ENCODE data around the gene DDX41.

The DDX41 gene

GRCh38 chr5:177503351-177504085, 13.2 kb downstream of the DDX41 start:
- no peak for DNase-seq
- TF ChIP-seq EZH2 (IDR thresholded peaks at IDR 0.05; ENCODE audit: borderline replicate concordance, low read depth, low read length, severe bottlenecking) (no peak), CTCF (IDR thresholded peaks at IDR 0.05; ENCODE audit: borderline replicate concordance, extremely low read depth, low read length, poor library complexity, severe bottlenecking) (no peak)
- H3K27ac ChIP-seq (ENCODE audit: low read length), result no peak overlapping the region
- peaks cover 4% of the 10 kb centered on the region; the same call in 1 of the 2 replicates for H3K4me1 ChIP-seq (ENCODE audit: insufficient read depth, low read length)
- H3K9me3 ChIP-seq (ENCODE audit: insufficient read depth, low read length, severe bottlenecking), result no peaks in the 10 kb centered on the region
- no peaks in the 10 kb centered on the region for H3K27me3 ChIP-seq (ENCODE audit: insufficient read depth, low read length, poor library complexity)
- no peak overlapping the region for H2AFZ ChIP-seq (ENCODE audit: low read depth, low read length)
- H3K36me3 ChIP-seq (ENCODE audit: insufficient read depth, low read length), result no peaks in the 10 kb centered on the region
- H3K4me3 ChIP-seq (ENCODE audit: low read depth in 1 of 2, low read length in 2 of 2), result no peak overlapping the region
- H3K79me2 ChIP-seq (ENCODE audit: insufficient read depth, low read length), result no peaks in the 10 kb centered on the region
- H3K4me2 ChIP-seq (ENCODE audit: insufficient read depth, low read length), result no peak overlapping the region
- peaks cover 5% of the 10 kb centered on the region for H4K20me1 ChIP-seq (ENCODE audit: insufficient read depth, low read length)
- no peak overlapping the region for H3K9ac ChIP-seq (ENCODE audit: low read depth, low read length)
- ATAC-seq (ENCODE audit: insufficient read depth, low read depth), result no peak

GRCh38 chr5:177502886-177503285, 13.9 kb downstream of the DDX41 start:
- no peak overlapping the region for H3K4me3 ChIP-seq (ENCODE audit: low read depth in 1 of 2, low read length in 2 of 2)
- no peaks in the 10 kb centered on the region for H3K36me3 ChIP-seq (ENCODE audit: insufficient read depth, low read length)
- peaks cover 5% of the 10 kb centered on the region for H4K20me1 ChIP-seq (ENCODE audit: insufficient read depth, low read length)
- peaks cover 8% of the 10 kb centered on the region for H3K4me1 ChIP-seq (ENCODE audit: insufficient read depth, low read length)
- ATAC-seq (ENCODE audit: insufficient read depth, low read depth), result no peak
- H3K79me2 ChIP-seq (ENCODE audit: insufficient read depth, low read length), result no peaks in the 10 kb centered on the region
- H2AFZ ChIP-seq (ENCODE audit: low read depth, low read length), result no peak overlapping the region
- no peaks in the 10 kb centered on the region for H3K27me3 ChIP-seq (ENCODE audit: insufficient read depth, low read length, poor library complexity)
- no peaks in the 10 kb centered on the region for H3K9me3 ChIP-seq (ENCODE audit: insufficient read depth, low read length, severe bottlenecking)
- DNase-seq, result no peak
- TF ChIP-seq CTCF (IDR thresholded peaks at IDR 0.05; ENCODE audit: borderline replicate concordance, extremely low read depth, low read length, poor library complexity, severe bottlenecking) (no peak), EZH2 (IDR thresholded peaks at IDR 0.05; ENCODE audit: borderline replicate concordance, low read depth, low read length, severe bottlenecking) (no peak)
- H3K4me2 ChIP-seq (ENCODE audit: insufficient read depth, low read length), result no peak overlapping the region
- H3K9ac ChIP-seq (ENCODE audit: low read depth, low read length), result no peak overlapping the region
- H3K27ac ChIP-seq (ENCODE audit: low read length), result no peak overlapping the region

GRCh38 chr5:177501874-177502678, 14.7 kb downstream of the DDX41 start:
- no peak overlapping the region for H3K27ac ChIP-seq (ENCODE audit: low read length)
- H3K79me2 ChIP-seq (ENCODE audit: insufficient read depth, low read length), result no peaks in the 10 kb centered on the region
- DNase-seq, result no peak

More at GRCh38 chr5:177501874-177502678, 14.7 kb downstream of the DDX41 start:
- Histone ChIP-seq H3K4me2 (ENCODE audit: insufficient read depth, low read length) (no peak overlapping the region), H3K9ac (ENCODE audit: low read depth, low read length) (no peak overlapping the region), H3K36me3 (ENCODE audit: insufficient read depth, low read length) (no peaks in the 10 kb centered on the region), H3K4me3 (ENCODE audit: low read depth in 1 of 2, low read length in 2 of 2) (no peak overlapping the region), H3K27me3 (ENCODE audit: insufficient read depth, low read length, poor library complexity) (no peaks in the 10 kb centered on the region), H3K9me3 (ENCODE audit: insufficient read depth, low read length, severe bottlenecking) (no peaks in the 10 kb centered on the region), H4K20me1 (ENCODE audit: insufficient read depth, low read length) (peaks cover 5% of the 10 kb centered on the region), H3K4me1 (ENCODE audit: insufficient read depth, low read length) (peaks cover 13% of the 10 kb centered on the region), H2AFZ (ENCODE audit: low read depth, low read length) (no peak overlapping the region)
- TF ChIP-seq CTCF (IDR thresholded peaks at IDR 0.05; ENCODE audit: borderline replicate concordance, extremely low read depth, low read length, poor library complexity, severe bottlenecking), result no peak
- no peak for TF ChIP-seq EZH2 (IDR thresholded peaks at IDR 0.05; ENCODE audit: borderline replicate concordance, low read depth, low read length, severe bottlenecking)
- ATAC-seq (ENCODE audit: insufficient read depth, low read depth), result no peak

All from DND-41 (cell line).